Vagina (tissue), 2 donors: ENCODE results near the gene NUB1. TPM values are rescaled to one million over a fixed set of nuclear protein-coding genes. Genes with fewer than 3 reads are reported as not detected.

ENCODE experiments used
- DNase-seq, 2 donors: peaks; one replicate each; pipeline ENCODE4 v3.0.0-alpha.2; 2017; ENCODE audit errors: extremely low spot score in 2 of 2
- H3K27ac ChIP-seq: fragments of 200-600 bp; sonication (generic); one replicate; pipeline ENCODE4 v1.5.1; 2019
- H3K27me3 ChIP-seq: fragments of 200-600 bp; sonication (generic); one replicate; pipeline ENCODE4 v1.5.1; 2019
- H3K36me3 ChIP-seq, 2 donors: fragments of 200-600 bp; sonication (generic); one replicate each; pipeline ENCODE4 v1.5.1; 2017 to 2019
- H3K4me1 ChIP-seq: fragments of 200-600 bp; sonication (generic); one replicate; pipeline ENCODE4 v1.5.1; 2019
- H3K4me3 ChIP-seq, 2 donors: fragments of 200-600 bp; sonication (generic); 1 replicate in 1 of 2; 2 replicates in 1 of 2; pipeline ENCODE4 v1.5.1; 2016 to 2019
- H3K9me3 ChIP-seq: fragments of 200-600 bp; sonication (generic); one replicate; pipeline ENCODE4 v1.5.1; 2019
- CTCF ChIP-seq, 3 experiments: fragments of 450-650 bp in 2 of 3; fragments of 200-600 bp in 1 of 3; sonication (generic) in 1 of 3; IDR thresholded peaks; one replicate each; pipeline ENCODE4 v1.5.1; 2017 to 2019; ENCODE audit warnings: antibody characterized with exemption in 3 of 3, mild to moderate bottlenecking in 2 of 3, moderate library complexity in 2 of 3
- POLR2A ChIP-seq, 2 donors: fragments of 450-650 bp; IDR thresholded peaks; one replicate each; pipeline ENCODE4 v1.6.1; 2017; ENCODE audit warnings: antibody characterized with exemption in 2 of 2, mild to moderate bottlenecking in 2 of 2, moderate library complexity in 2 of 2
- POLR2AphosphoS5 ChIP-seq, 2 donors: sonication (generic); formaldehyde crosslinking; IDR thresholded peaks; one replicate each; pipeline ENCODE4 v1.9.0; 2017; ENCODE audit warnings: antibody characterized with exemption in 2 of 2, mild to moderate bottlenecking in 2 of 2, low read depth in 1 of 2; ENCODE audit not compliant: insufficient read depth in 1 of 2
- intact Hi-C: fragments of 100-400 bp; cut with DNase I; formaldehyde crosslinking; loops from one replicate; pipeline ENCODE4 v1.15.1; 2023
- total RNA-seq: library from RNA; depleted of rRNA; stranded (reverse); fragments of >200 nt; gene quantifications from one replicate; pipeline ENCODE4 v1.2.3, GENCODE V29; 2016

The NUB1 gene
- total RNA-seq, 1 donor from 2014 or later, result 46.2 TPM

- TF ChIP-seq CTCF (IDR thresholded peaks at IDR 0.05) (no peak), POLR2AphosphoS5 (IDR thresholded peaks at IDR 0.05; ENCODE audit: insufficient read depth in 1 of 2, low read depth in 1 of 2) (no peak), POLR2A (IDR thresholded peaks at IDR 0.05) (no peak)
- no peak overlapping the region for H3K27ac ChIP-seq
- no peaks in the 10 kb centered on the region for H3K36me3 ChIP-seq
These were observed 14.0 kb upstream of the NUB1 start for GRCh38 chr7:151327659-151328058.

DNA sequence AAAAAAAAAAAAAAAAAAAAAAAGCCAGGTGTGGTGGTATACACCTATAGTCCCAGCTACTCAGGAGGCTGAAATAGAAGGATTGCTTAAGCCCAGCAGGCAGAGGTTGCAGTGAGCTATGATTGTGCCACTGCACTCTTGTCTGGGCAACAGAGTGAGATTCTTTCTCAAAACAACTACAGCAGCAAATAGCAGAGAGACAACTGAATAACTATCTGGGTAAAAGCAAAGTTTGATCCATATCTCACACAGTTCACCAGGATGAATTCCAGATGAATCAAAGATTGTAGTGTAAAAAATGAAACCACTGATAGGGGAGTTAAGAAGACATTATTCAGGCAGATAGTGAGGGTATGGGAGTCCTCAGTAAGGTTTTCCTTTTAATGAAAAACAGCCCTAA, 11.4 kb upstream of the NUB1 start:
- Histone ChIP-seq H3K27ac (no peak overlapping the region), H3K27me3 (no peaks in the 10 kb centered on the region), H3K4me3 (no peak overlapping the region), H3K9me3 (no peaks in the 10 kb centered on the region), H3K36me3 (no peaks in the 10 kb centered on the region), H3K4me1 (no peaks in the 10 kb centered on the region)
- no peak for TF ChIP-seq POLR2A (IDR thresholded peaks at IDR 0.05)
- no peak for TF ChIP-seq CTCF (IDR thresholded peaks at IDR 0.05)
- no peak for TF ChIP-seq POLR2AphosphoS5 (IDR thresholded peaks at IDR 0.05; ENCODE audit: insufficient read depth in 1 of 2, low read depth in 1 of 2)
- intact Hi-C loops, result no loop called here
- DNase-seq, result peak in 1 of 2 donors; percentile 0

More at GRCh38 chr7:151327659-151328058, 14.0 kb upstream of the NUB1 start:
- no peak overlapping the region for H3K4me3 ChIP-seq
- no peaks in the 10 kb centered on the region for H3K27me3 ChIP-seq
- H3K4me1 ChIP-seq, result no peaks in the 10 kb centered on the region
- intact Hi-C loops, result no loop called here
- H3K9me3 ChIP-seq, result no peaks in the 10 kb centered on the region
- DNase-seq, result peak in 1 of 2 donors; percentile 1

- DNase-seq, result no peak
- intact Hi-C loops, result no loop called here
- Histone ChIP-seq H3K27ac (no peak overlapping the region), H3K4me1 (no peaks in the 10 kb centered on the region), H3K4me3 (no peak overlapping the region), H3K9me3 (no peaks in the 10 kb centered on the region), H3K36me3 (no peaks in the 10 kb centered on the region), H3K27me3 (no peaks in the 10 kb centered on the region)
- TF ChIP-seq CTCF (IDR thresholded peaks at IDR 0.05) (no peak), POLR2AphosphoS5 (IDR thresholded peaks at IDR 0.05; ENCODE audit: insufficient read depth in 1 of 2, low read depth in 1 of 2) (no peak), POLR2A (IDR thresholded peaks at IDR 0.05) (no peak)
These were observed 11.0 kb upstream of the NUB1 start for GRCh38 chr7:151330661-151331060.

GRCh38 chr7:151334628-151335027, 7.0 kb upstream of the NUB1 start:
- Histone ChIP-seq H3K9me3 (no peaks in the 10 kb centered on the region), H3K4me3 (no peak overlapping the region), H3K4me1 (no peaks in the 10 kb centered on the region), H3K36me3 (no peaks in the 10 kb centered on the region), H3K27ac (no peak overlapping the region), H3K27me3 (no peaks in the 10 kb centered on the region)
- DNase-seq, result no peak
- TF ChIP-seq POLR2A (IDR thresholded peaks at IDR 0.05) (no peak), POLR2AphosphoS5 (IDR thresholded peaks at IDR 0.05; ENCODE audit: insufficient read depth in 1 of 2, low read depth in 1 of 2) (no peak), CTCF (IDR thresholded peaks at IDR 0.05) (no peak)
- intact Hi-C loops, result no loop called here

DNA sequence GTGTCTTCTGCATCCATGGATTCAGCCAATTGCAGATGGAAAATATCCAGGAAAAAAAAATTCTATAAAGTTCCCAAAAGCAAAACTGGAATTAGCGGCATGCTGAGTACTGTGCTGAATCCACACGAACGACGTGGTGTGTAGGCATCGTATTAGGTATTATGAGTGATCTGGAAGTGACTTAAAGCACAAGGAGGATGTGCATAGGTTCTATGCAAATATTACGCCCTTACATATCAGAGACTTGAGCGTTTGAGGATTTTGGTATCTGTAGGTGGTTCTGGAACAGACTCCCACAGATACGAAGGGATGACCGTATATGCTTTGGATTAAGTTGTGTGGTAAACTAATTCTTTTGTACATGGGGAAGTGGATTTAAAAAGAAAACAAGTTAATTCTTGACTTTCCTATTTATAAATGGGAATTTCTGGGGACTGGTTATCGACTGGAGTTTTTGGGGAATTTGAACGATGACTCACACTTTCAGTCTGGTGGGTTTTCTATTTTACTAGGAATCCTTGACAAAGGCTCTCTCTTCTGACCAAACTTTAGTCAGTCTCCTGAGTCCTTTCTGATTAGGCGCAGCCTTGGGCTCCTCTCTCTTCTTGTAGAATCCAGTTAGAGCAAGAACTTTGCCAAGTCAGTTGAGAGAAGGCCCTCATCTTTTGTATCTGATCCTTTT, 5.4 kb upstream of the NUB1 start:
- Histone ChIP-seq H3K27me3 (no peaks in the 10 kb centered on the region), H3K4me3 (no peak overlapping the region), H3K27ac (no peak overlapping the region), H3K9me3 (no peaks in the 10 kb centered on the region), H3K36me3 (no peaks in the 10 kb centered on the region), H3K4me1 (peaks cover 12% of the 10 kb centered on the region)
- no peak for DNase-seq
- intact Hi-C loops, result no loop called here
- TF ChIP-seq POLR2AphosphoS5 (IDR thresholded peaks at IDR 0.05; ENCODE audit: insufficient read depth in 1 of 2, low read depth in 1 of 2) (no peak), CTCF (IDR thresholded peaks at IDR 0.05) (no peak), POLR2A (IDR thresholded peaks at IDR 0.05) (no peak)
